Measurements from ENCODE around the gene SUCLG2. TPM values are rescaled to one million over a fixed set of nuclear protein-coding genes. Genes with fewer than 3 reads are reported as not detected.

Gene SUCLG2
- total RNA-seq, 1 experiment from 2014 or later: 39.6 TPM

- H3K9me3 ChIP-seq: no peaks in the 10 kb centered on the region
- H3K27me3 ChIP-seq: no peaks in the 10 kb centered on the region
- H3K4me3 ChIP-seq: no peak overlapping the region
- H3K36me3 ChIP-seq: no peaks in the 10 kb centered on the region
- no peak for DNase-seq
These were observed 181.7 kb downstream of the SUCLG2 start for GRCh38 chr3:67472674-67473201.

DNA sequence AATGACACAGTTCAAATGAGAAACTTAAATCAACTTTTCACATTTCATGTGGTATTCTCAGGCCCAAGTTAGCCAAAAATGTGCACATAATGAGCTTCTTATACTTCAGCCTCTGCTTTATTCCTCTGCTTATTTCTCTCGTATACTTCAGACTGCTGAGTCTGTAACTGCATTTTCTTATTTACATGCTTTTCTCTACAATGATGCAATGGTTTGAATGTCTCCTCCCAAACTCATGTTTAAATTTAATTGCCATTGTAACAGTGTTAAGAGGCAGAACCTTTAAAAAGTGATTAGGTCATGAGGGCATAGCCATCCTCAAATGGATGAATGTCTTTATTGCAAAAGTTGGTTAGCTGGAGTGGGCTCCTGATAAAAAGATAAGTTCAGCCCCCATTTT, 184.2 kb downstream of the SUCLG2 start:
- no peaks in the 10 kb centered on the region for H3K27me3 ChIP-seq
- no peaks in the 10 kb centered on the region for H3K36me3 ChIP-seq
- no peaks in the 10 kb centered on the region for H3K9me3 ChIP-seq
- DNase-seq: no peak
- H3K4me3 ChIP-seq: no peak overlapping the region

GRCh38 chr3:67468511-67468910, 185.9 kb downstream of the SUCLG2 start:
- DNase-seq: peak; percentile 2
- no peak overlapping the region for H3K4me3 ChIP-seq
- no peaks in the 10 kb centered on the region for H3K36me3 ChIP-seq
- no peaks in the 10 kb centered on the region for H3K9me3 ChIP-seq
- no peaks in the 10 kb centered on the region for H3K27me3 ChIP-seq

DNA sequence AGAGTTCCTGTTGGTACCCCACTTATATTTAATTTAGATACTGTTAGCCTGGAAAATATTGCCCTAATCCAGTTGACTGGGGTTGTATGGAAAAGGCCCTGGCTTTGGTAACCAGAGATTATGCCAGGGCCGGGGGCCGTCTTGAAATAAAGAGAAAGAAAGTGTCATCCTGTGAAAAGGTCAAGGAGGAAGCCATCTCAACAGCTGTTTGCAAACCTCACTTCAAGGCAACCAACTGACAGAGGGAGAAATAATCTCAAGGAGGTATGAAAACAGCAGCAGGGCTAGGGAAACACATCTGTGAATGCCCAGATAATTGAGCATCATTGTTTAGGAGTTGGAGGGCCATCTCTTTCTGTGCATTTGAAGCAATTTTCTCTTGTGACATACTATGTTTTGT, 190.8 kb downstream of the SUCLG2 start:
- Histone ChIP-seq H3K4me3 (no peak overlapping the region), H3K27me3 (no peaks in the 10 kb centered on the region), H3K36me3 (no peaks in the 10 kb centered on the region), H3K9me3 (no peaks in the 10 kb centered on the region)
- DNase-seq: no peak

DNA sequence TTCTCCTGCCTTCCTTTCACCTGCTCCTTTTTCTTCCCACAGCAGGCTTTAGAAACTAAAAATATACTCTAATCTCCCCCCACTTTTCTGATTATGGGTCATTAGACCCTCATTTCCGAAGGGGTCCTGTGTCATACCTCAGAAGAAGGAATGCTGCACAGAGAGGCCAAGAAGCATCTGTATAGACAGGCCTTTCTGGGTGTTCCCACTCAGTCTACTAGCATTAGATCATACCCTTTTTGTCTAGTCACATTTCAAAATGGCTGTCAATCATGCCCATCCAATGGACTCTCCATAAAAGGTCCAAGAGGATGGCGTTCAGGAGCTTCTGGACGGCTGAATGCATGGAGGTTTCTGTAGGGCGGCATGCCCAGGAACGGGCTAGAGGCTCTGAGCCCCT, 192.2 kb downstream of the SUCLG2 start:
- Histone ChIP-seq H3K27me3 (no peaks in the 10 kb centered on the region), H3K36me3 (no peaks in the 10 kb centered on the region), H3K4me3 (no peak overlapping the region), H3K9me3 (no peaks in the 10 kb centered on the region)
- DNase-seq: no peak

DNA sequence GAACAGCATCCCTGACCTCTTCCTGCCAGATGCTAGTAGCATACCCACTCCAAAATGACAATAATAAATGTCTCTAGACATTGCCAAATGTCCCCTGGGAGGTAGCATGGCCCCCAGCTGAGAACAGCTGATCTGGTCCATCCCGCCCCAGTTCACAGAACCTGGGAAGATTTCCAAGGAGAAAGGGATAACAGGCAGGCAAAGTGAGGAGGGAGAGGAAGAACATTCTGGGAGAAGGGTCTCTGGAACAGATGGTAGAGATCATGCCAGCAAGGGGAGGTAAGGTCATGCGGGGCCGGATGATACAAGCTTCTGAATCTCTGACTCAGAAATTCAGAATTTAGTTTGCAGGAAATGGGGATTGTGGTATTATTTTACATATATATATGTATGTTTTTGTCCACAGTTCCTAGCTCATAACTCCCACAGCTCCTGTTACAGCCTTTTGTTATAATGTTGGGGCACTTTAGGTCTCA, 192.7 kb downstream of the SUCLG2 start:
- no peak for DNase-seq
- no peaks in the 10 kb centered on the region for H3K36me3 ChIP-seq
- H3K4me3 ChIP-seq: no peak overlapping the region
- H3K27me3 ChIP-seq: no peaks in the 10 kb centered on the region
- H3K9me3 ChIP-seq: no peaks in the 10 kb centered on the region

- H3K36me3 ChIP-seq: no peaks in the 10 kb centered on the region
- no peaks in the 10 kb centered on the region for H3K9me3 ChIP-seq
- no peak overlapping the region for H3K4me3 ChIP-seq
- H3K27me3 ChIP-seq: no peaks in the 10 kb centered on the region
- DNase-seq: no peak
These were observed 193.4 kb downstream of the SUCLG2 start for GRCh38 chr3:67460841-67461510.

GRCh38 chr3:67459796-67460195, 194.6 kb downstream of the SUCLG2 start:
- Histone ChIP-seq H3K9me3 (no peaks in the 10 kb centered on the region), H3K4me3 (no peak overlapping the region), H3K27me3 (no peaks in the 10 kb centered on the region), H3K36me3 (no peaks in the 10 kb centered on the region)
- DNase-seq: no peak

DNA sequence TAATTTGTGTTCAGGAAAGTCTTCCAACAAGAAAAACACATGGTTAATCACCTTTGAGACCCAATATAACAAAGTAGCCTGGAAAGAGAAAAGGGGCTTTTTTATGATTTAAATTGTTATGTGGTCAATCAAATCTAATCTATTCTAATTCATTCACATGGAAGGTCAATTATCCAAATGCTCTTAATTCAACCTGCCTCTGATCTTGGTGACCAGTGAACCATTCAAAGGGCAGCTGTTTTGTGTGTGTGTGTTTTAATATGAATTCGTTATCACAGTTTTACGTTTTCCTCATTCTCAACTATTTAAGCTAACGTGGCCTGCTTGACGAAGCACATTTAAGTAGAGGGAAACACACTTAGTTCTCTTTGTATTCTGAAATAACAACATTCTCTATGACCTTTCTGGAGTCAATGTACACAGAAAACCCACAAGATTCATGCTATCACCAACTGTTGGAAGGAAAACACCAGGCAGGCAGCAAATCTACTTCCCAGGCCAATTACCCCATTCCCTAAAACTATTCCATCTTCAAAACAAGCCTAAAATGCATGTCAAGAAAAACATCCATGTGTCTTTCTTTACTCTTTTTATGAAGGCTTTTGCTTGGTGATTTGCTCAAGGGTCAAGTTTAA, 195.4 kb downstream of the SUCLG2 start:
- Histone ChIP-seq H3K9me3 (no peaks in the 10 kb centered on the region), H3K4me3 (no peak overlapping the region), H3K27me3 (no peaks in the 10 kb centered on the region), H3K36me3 (no peaks in the 10 kb centered on the region)
- no peak for DNase-seq

DNA sequence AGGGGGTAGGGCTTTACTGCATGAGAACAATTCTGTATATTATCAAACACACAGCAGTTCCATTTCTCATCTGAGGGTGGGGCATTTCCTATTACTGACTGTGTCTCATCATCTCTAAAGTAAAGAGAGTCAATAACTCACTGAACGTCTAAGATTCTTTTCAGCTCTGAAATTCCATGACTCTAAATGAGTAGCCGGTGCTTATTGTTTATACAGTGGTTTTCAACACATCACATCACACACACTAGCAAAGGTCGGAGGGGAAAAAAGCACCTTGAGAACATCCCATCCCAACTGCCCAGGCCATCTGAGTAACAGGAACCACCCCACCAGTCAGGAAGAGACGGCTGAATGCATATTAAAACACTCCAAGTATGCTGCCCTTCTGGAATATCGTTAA, 196.0 kb downstream of the SUCLG2 start:
- Histone ChIP-seq H3K4me3 (no peak overlapping the region), H3K27me3 (no peaks in the 10 kb centered on the region), H3K36me3 (no peaks in the 10 kb centered on the region), H3K9me3 (no peaks in the 10 kb centered on the region)
- no peak for DNase-seq

- Histone ChIP-seq H3K4me3 (no peak overlapping the region), H3K36me3 (no peaks in the 10 kb centered on the region), H3K27me3 (no peaks in the 10 kb centered on the region), H3K9me3 (no peaks in the 10 kb centered on the region)
- DNase-seq: no peak
These were observed 200.8 kb downstream of the SUCLG2 start for GRCh38 chr3:67453628-67454027.

DNA sequence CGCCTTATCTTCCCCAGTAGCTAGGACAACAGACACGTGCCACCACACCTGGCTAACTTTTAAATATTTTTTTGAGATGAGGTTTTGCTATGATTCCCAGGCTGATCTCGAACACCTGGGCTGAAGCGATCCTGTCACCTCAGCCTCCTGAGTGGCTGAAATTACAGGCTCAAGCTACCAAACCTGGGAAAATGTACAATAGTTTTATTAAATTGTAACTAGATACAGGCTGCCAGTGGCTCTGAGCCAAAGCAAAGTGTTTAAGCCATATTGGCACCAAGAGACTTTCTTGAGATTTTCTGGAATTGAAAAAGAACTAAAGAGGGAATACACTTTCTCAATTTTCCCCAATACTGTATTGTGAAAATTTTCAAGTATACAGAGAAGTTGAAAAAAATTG, 204.3 kb downstream of the SUCLG2 start:
- no peaks in the 10 kb centered on the region for H3K27me3 ChIP-seq
- H3K36me3 ChIP-seq: no peaks in the 10 kb centered on the region
- no peaks in the 10 kb centered on the region for H3K9me3 ChIP-seq
- no peak for DNase-seq
- H3K4me3 ChIP-seq: no peak overlapping the region

DNA sequence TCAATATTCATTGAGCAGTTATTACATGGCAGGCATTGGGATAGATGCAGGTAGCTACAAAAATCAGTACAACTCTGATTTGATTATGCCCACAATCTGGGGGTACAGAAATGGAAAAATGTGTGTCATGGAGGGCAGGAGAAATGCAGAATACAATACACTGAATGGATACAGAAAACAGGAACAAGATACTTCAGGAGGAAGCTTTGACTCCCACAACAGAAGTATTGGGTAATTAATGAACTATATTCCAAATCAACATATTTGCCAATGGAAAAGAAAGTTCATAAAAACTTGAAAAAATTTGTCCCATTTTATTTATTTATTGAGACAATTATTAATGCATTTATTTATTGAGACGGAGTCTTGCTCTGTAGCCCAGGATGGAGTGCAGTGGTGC, 207.0 kb downstream of the SUCLG2 start:
- no peak overlapping the region for H3K4me3 ChIP-seq
- no peaks in the 10 kb centered on the region for H3K27me3 ChIP-seq
- H3K36me3 ChIP-seq: no peaks in the 10 kb centered on the region
- H3K9me3 ChIP-seq: no peaks in the 10 kb centered on the region
- DNase-seq: no peak

GRCh38 chr3:67437789-67438188, 216.6 kb downstream of the SUCLG2 start:
- H3K36me3 ChIP-seq: no peaks in the 10 kb centered on the region
- no peak overlapping the region for H3K4me3 ChIP-seq
- H3K27me3 ChIP-seq: no peaks in the 10 kb centered on the region
- DNase-seq: no peak
- no peaks in the 10 kb centered on the region for H3K9me3 ChIP-seq

GRCh38 chr3:67437090-67437489, 217.3 kb downstream of the SUCLG2 start:
- Histone ChIP-seq H3K4me3 (no peak overlapping the region), H3K36me3 (no peaks in the 10 kb centered on the region), H3K27me3 (no peaks in the 10 kb centered on the region), H3K9me3 (no peaks in the 10 kb centered on the region)
- no peak for DNase-seq

DNA sequence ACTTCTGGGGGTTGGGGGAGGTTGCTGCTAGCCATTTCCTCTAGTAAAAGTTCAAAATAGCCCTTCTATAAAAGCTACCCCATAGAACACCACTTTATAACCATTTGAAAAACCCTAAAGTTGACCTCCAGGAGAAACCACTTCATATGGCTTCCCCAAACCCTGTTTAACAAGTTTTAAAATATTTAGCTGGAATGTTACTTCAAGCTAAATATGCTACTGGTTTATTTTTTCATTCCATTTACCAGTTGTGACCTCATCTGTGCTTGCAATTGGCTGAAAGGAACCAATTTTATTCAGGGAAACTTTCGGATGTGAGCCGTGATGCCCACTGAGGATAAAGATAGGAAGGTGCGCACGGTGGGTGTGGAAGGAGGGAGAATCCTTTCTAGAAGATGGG, 221.3 kb downstream of the SUCLG2 start:
- Histone ChIP-seq H3K4me3 (no peak overlapping the region), H3K36me3 (no peaks in the 10 kb centered on the region)

DNA sequence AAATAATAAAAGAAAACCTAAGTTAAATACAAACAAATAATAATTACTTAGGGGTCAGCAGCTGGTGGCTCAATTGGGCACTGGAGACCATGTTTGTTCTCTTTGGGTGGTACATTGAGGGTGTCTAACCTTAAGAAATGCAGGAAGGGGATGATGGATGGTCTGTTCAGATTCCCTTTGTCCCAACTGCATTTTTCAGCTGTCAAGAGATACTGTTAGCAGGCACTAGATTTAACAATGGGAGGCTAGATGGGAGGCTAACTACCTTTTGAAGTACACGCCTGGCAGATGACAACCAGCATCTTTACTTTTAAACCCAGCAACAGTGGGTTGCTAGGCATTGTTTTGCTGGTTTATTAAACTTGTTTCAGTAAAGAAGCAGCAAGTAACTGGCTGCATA, 222.5 kb downstream of the SUCLG2 start:
- Histone ChIP-seq H3K9me3 (no peaks in the 10 kb centered on the region), H3K27me3 (no peaks in the 10 kb centered on the region), H3K4me3 (no peak overlapping the region), H3K36me3 (no peaks in the 10 kb centered on the region)
- DNase-seq: no peak

More for the DNA sequence above, 221.3 kb downstream of the SUCLG2 start:
- H3K27me3 ChIP-seq: no peaks in the 10 kb centered on the region
- no peaks in the 10 kb centered on the region for H3K9me3 ChIP-seq
- no peak for DNase-seq

GRCh38 chr3:67423722-67424121, 230.7 kb downstream of the SUCLG2 start:
- Histone ChIP-seq H3K36me3 (no peaks in the 10 kb centered on the region), H3K27me3 (no peaks in the 10 kb centered on the region), H3K4me3 (no peak overlapping the region), H3K9me3 (no peaks in the 10 kb centered on the region)
- DNase-seq: no peak

All from MG63 (cell line).